Activated CD8-positive, alpha-beta T cell treated with anti-CD3 and anti-CD28 coated beads, Interleukin-2, amount 10 ng/mL, durations not matched to agents 7 days and 5 days (primary cell): ENCODE measurements around the gene OCSTAMP. TPM values are rescaled to one million over a fixed set of nuclear protein-coding genes. Genes with fewer than 3 reads are reported as not detected.

Source experiments
- ATAC-seq: fragments of 150-1000 bp; cut with Tn5 transposase; one replicate; pipeline ENCODE4 v1.10.0; 2021; ENCODE audit warnings: moderate library complexity
- CTCF ChIA-PET: fragments of 350-600 bp; sonication (Branson Sonifier 250); formaldehyde crosslinking; loops from one replicate; lab custom pipeline; 2021; ENCODE audit warnings: antibody characterized with exemption; lab: Charles Lee
- POLR2A ChIA-PET: fragments of 350-600 bp; sonication (Branson Sonifier 250); formaldehyde crosslinking; loops from one replicate; lab custom pipeline; 2021; ENCODE audit warnings: antibody characterized with exemption; lab: Charles Lee
- DNase-seq: peaks from one replicate; pipeline ENCODE4 v3.0.0-alpha.2; 2020
- H3K27ac Mint-ChIP-seq: one replicate; pipeline ENCODE4 v1.8.0; 2021; ENCODE audit warnings: mild to moderate bottlenecking, mixed read lengths
- H3K27me3 Mint-ChIP-seq: one replicate; pipeline ENCODE4 v1.8.0; 2021; ENCODE audit warnings: low read depth, mixed read lengths
- H3K36me3 Mint-ChIP-seq: one replicate; pipeline ENCODE4 v1.8.0; 2021; ENCODE audit warnings: low read depth, mixed read lengths
- H3K4me1 Mint-ChIP-seq: one replicate; pipeline ENCODE4 v1.8.0; 2021; ENCODE audit warnings: low read depth, mixed read lengths
- H3K4me3 Mint-ChIP-seq: one replicate; pipeline ENCODE4 v1.8.0; 2021; ENCODE audit warnings: mild to moderate bottlenecking, mixed read lengths
- H3K9me3 Mint-ChIP-seq: one replicate; pipeline ENCODE4 v1.8.0; 2022; ENCODE audit warnings: mixed read lengths; ENCODE audit not compliant: insufficient read depth
- total RNA-seq, 2 experiments: library from RNA; stranded (reverse); gene quantifications; one replicate each; pipeline ENCODE4 v1.2.3, GENCODE V29; 2021

The OCSTAMP gene
- total RNA-seq, 2 experiments from 2014 or later: not detected

DNA sequence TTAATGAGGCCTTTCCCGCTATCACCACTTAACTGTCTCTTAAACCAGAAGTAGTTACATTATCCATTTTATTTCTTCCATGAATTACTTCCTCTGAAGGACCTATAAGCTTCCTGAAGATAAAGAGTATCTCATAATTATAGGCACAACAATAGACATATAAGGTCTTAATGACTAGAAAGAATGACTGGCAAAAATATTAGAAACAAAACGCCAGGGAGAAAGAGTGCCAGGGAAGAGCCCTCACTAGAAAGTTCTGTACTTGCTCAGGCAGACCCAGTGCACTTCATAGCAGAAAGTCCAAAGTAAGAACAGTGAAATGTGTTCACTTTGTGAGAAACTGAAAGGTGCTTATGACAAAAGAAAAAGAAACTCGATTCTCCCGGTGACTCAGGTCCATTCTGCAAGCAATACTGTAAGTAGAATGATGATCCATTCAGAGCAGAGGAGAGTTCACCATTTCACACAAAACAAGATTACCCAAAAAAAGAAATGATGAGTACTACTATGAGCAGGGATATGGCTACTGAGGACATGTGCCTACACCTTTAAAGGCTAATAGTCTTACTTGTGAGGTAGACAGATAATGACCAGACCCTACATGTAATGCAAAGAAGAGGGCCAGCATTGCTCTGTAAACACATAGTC is 42.6 kb downstream of the OCSTAMP start:
- Mint-ChIP-seq H3K27me3 (peaks cover 8% of the 10 kb centered on the region), H3K4me3 (no peak overlapping the region), H3K9me3 (peaks cover 16% of the 10 kb centered on the region), H3K27ac (no peak overlapping the region), H3K36me3 (peaks cover 21% of the 10 kb centered on the region), H3K4me1 (peaks cover 7% of the 10 kb centered on the region)
- ChIA-PET POLR2A (no interaction called here), CTCF (no interaction called here)
- no peak for ATAC-seq
- no peak for DNase-seq

DNA sequence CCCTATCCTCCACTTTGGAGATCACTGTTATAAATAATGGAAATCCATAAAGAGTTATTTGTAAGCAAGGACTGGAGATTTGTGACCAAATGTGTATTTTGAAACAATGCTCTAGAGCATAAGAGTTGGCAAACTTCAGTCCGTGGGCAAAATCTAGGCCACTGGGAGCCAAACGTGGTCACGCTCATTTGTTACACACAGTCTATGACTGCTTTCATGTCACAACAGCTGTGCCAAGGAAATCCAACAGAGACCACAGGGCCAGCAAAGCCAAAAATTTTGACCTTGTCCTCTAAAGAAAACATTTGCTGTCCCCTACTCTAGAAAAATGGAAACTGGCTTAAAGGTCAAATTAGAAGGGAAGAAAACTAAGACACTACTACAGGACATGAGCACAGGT is 44.9 kb downstream of the OCSTAMP start:
- peaks cover 2% of the 10 kb centered on the region for H3K4me1 Mint-ChIP-seq
- no peak for ATAC-seq
- no peak overlapping the region for H3K27ac Mint-ChIP-seq
- POLR2A ChIA-PET: no interaction called here
- no peak overlapping the region for H3K4me3 Mint-ChIP-seq
- DNase-seq: no peak
- CTCF ChIA-PET: no interaction called here
- peaks cover 34% of the 10 kb centered on the region for H3K9me3 Mint-ChIP-seq
- H3K27me3 Mint-ChIP-seq: peaks cover 8% of the 10 kb centered on the region
- H3K36me3 Mint-ChIP-seq: peaks cover 32% of the 10 kb centered on the region

DNA sequence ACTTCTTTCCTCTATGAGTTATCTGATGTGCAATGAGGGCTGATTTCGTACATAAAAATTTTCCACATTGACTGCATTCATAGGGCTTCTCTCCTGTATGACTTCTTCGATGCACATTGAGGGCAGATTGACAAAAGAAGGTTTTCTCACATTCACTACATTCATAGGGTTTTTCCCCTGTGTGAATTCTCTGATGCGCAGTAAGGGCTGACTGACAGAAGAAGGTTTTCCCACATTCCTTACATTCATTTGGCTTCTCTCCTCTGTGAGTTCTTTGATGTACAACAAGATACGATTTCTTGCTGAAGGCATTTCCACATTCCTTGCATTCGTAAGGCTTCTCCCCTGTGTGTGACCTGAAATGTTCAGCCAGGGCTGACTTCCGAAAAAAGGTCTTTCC is 48.5 kb downstream of the OCSTAMP start:
- no peak for ATAC-seq
- H3K4me1 Mint-ChIP-seq: no peaks in the 10 kb centered on the region
- POLR2A ChIA-PET: no interaction called here
- no peaks in the 10 kb centered on the region for H3K27me3 Mint-ChIP-seq
- peaks cover 41% of the 10 kb centered on the region for H3K9me3 Mint-ChIP-seq
- H3K36me3 Mint-ChIP-seq: peaks cover 27% of the 10 kb centered on the region
- no peak overlapping the region for H3K4me3 Mint-ChIP-seq
- no peak for DNase-seq
- CTCF ChIA-PET: no interaction called here
- no peak overlapping the region for H3K27ac Mint-ChIP-seq

DNA sequence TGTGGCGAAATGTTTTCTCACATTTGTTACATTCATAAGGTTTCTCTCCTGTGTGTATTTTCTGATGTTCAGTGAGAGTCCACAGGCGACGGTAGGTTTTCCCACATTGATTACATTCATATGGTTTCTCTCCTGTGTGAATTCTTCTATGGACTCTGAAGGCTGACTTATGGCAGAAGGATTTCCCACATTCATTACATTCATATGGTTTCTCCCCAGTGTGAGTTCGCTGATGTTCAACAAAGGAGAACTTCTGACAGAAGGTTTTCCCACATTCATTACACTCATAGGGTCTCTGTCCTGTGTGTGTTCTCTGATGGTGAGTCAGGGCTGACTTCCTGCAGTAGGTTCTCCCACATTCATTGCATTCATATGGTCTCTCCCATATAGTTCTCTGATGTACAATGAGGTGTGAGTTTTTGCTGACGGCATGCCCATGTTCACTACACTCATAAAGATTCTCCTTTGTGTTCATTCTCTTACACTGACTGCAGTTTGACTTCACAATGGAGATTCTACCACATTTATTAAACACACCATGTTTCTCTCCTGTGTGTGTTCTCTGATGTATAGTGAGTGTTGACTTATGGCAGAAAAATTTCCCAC is 49.0 kb downstream of the OCSTAMP start:
- no peaks in the 10 kb centered on the region for H3K27me3 Mint-ChIP-seq
- ATAC-seq: no peak
- no peak for DNase-seq
- H3K4me3 Mint-ChIP-seq: no peak overlapping the region
- ChIA-PET POLR2A (no interaction called here), CTCF (no interaction called here)
- H3K27ac Mint-ChIP-seq: no peak overlapping the region
- peaks cover 41% of the 10 kb centered on the region for H3K9me3 Mint-ChIP-seq
- H3K36me3 Mint-ChIP-seq: peaks cover 27% of the 10 kb centered on the region
- H3K4me1 Mint-ChIP-seq: no peaks in the 10 kb centered on the region

DNA sequence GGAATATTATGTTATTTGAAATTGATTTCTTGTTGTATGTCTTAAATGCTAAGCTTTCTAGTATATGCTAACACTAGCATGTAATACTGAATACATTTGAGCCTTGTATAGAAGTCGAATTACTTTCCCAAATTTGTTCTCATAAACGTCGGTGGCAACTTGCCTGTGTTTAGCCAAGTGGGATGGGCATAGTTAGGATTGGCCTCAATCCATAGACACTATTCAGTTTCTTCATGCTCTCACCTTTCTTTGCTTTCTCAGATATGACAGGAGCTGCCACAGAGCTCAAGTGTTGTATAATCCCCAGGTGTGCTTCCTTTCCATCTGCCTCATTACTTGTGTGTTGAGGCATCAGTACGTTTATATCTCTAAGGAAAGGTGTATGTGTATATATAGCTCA is 56.4 kb downstream of the OCSTAMP start:
- ATAC-seq: no peak
- Mint-ChIP-seq H3K36me3 (no peaks in the 10 kb centered on the region), H3K4me1 (no peaks in the 10 kb centered on the region), H3K27me3 (peaks cover 26% of the 10 kb centered on the region), H3K4me3 (no peak overlapping the region), H3K27ac (no peak overlapping the region), H3K9me3 (no peaks in the 10 kb centered on the region)
- DNase-seq: no peak
- CTCF ChIA-PET: interaction anchor here (0.6 kb wide), 1 partner anchor 1106 kb away, joined by 4 read pairs; no protein-coding TSS in a partner anchor
- POLR2A ChIA-PET: no interaction called here

DNA sequence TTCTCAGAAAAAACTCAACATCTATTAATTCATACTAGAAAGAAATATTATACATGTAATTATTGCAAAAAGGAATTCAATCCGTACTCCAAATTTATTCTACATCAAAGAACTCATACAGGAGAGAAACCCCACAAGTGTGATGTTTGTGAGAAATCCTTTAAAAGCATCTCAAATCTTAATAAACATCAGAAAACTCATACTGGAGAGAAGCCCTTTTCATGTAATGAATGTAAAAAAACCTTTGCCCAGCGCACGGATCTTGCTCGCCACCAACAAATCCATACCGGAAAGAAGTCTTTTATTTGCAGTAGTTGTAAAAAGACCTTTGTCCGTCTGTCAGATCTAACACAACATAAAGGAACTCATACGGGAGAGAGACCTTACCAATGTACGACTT is 59.1 kb downstream of the OCSTAMP start:
- POLR2A ChIA-PET: no interaction called here
- Mint-ChIP-seq H3K27ac (no peak overlapping the region), H3K9me3 (no peaks in the 10 kb centered on the region), H3K36me3 (no peaks in the 10 kb centered on the region), H3K27me3 (peaks cover 44% of the 10 kb centered on the region), H3K4me1 (no peaks in the 10 kb centered on the region), H3K4me3 (no peak overlapping the region)
- ATAC-seq (no peak), DNase-seq (no peak)
- CTCF ChIA-PET: no interaction called here

Other genes with a start within 250 kb of the OCSTAMP start
- gene CDH22, start 242.2 kb downstream of the OCSTAMP start, total RNA-seq: not detected
- gene ELMO2, start 144.0 kb downstream of the OCSTAMP start, total RNA-seq: 10 to 100 TPM; 66.1 to 82.3 TPM
- 1 to 10 TPM; 1.1 to 1.3 TPM for gene ZNF334, start 37.1 kb downstream of the OCSTAMP start, total RNA-seq
- gene SLC13A3, start 100.8 kb upstream of the OCSTAMP start, total RNA-seq: not detected
- gene TP53RK, start 138.8 kb upstream of the OCSTAMP start, total RNA-seq: 10 to 100 TPM; 15.8 to 15.9 TPM
- gene SLC2A10, start 159.0 kb upstream of the OCSTAMP start, total RNA-seq: not detected